Suppressor macrophage treated with lipopolysaccharide for 1 hour (primary cell): ENCODE measurements around the gene C1S.

Experiments used
- DNase-seq, 3 donors: peaks; one replicate each; pipeline ENCODE4 v3.0.0-alpha.2; 2020 to 2022

C1S gene

GRCh38 chr12:7079826-7080125 is 19.3 kb downstream of the C1S start:
- no peak for DNase-seq

- no peak for DNase-seq
Measured at GRCh38 chr12:7081037-7081436, 20.5 kb downstream of the C1S start.

DNA sequence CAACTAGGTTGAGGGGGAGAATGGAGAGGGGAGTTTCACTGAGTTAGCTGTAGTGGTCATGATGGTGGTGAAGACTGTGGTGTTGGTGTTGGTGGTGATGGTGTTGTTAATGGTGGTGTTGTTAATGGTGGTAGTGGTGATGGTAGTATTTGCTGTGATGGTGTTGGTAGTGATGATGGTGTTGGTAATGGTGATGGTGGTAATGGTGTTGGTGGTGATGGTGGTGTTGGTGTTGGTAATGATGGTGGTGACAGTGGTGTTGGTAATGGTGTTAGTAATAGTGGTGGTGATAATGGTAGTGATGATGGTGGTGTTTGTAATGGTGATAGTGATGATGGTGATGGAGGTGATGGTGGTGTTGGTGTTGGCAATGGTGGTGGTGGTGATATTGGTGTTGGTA is 22.6 kb downstream of the C1S start:
- DNase-seq: no peak

GRCh38 chr12:7089196-7089871 is 28.8 kb downstream of the C1S start:
- DNase-seq: no peak

DNA sequence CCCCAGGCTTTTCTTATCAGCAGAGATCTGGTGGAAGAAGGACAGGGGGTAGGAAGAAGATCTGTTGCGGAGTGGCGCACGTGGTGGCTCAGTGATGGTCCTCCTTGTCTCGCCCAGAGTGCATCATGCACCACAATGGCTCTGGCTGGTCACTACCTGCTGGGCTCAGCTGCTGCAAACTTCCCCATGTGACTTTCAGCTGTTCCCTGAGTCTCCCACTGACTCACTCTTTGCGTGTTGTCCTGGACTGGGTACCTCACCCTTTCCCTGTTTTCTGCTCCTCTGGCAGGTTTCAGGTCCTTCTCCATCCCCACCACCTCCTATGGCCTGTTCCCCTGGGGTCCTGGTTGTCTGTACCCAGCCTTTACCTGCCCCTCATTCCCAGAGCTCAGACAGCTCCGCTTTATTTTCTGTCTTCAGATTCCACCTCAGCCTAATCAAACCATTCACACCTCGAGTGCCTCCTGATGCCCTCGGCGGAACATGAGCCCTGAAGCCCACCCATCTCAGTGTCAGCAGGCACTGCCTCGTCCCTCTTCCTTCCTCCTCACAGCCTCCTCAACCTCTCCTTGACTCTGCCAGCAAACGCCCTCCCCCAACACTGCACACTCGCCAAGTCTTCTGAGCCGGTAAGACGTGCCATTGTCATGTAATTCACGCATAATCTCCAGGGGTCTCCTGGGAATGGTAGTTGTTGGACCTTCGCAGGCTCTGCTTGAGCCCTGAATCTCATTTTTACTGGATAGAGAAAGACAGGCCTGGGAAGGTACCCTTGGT is 29.9 kb downstream of the C1S start:
- DNase-seq: no peak

GRCh38 chr12:7091171-7091570 is 30.7 kb downstream of the C1S start:
- DNase-seq: no peak

- no peak for DNase-seq
Measured at GRCh38 chr12:7091660-7092228, 31.2 kb downstream of the C1S start.

DNA sequence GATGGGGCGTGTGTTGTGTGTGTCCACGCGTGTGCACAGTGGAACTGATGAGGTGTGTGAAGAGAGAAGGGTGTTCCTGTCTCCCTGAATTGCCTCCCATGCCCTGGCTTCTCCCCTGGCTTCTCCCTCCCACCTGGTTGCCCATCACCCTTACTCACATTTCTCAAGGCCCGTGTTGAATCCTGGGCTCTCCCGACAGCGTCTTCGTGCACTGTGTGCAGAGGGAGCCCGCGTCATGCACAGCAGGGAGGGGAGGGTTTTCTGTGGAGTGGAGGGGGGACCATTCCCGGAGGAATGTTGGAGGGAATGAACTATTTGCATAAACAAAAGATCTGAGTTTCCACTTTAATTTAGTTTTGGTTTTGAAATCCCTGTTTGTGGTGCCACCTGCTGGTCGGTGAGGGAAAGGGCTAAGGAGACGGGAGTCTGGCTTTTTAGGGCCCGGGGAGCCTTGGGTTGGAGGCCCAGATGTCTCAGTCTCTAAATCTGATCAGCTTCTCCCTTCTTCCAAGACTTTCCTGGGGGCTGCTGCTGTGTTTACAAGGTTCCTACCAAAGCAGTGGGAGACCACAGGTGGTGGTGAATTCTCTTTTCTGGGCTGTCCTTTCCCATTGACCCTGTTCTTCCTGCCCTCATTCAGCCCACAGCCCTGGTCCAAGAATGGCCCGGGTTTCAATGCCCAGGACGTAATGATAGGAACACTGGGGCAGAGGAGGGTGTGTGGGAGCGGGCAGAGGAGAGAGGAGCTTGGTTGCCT is 31.9 kb downstream of the C1S start, which contains the start of gene C1R:
C1R (minus strand) TSS at position 217 of the 757 bp plus-strand sequence; CDS start at position 160, 57 bp downstream.
- peak; percentile 69 to 80 (median 75) for DNase-seq

DNA sequence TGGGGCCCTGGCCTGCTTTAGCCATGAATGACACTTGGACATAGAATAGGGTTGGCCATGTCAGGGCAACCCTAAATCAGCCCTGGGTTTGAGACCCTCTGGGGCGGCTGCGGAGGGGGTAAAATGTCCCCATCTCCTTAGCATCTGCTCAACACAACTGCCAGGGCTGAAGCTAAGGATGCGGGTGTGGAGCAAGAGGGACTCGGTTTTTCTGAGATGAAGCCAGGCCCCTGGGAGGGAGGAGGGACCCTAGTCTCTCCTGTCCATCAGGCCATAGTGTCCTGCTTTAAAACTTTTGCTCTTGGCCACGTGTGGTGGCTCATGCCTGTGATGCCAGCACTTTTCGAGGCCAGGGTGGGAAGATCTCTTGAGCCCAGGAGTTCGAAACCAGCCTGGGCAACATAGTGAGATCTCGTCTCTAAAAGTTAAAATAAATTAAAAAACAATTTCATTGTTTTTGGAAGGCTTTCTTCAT is 32.5 kb downstream of the C1S start:
- DNase-seq: no peak

GRCh38 chr12:7093486-7093885 is 33.0 kb downstream of the C1S start:
- DNase-seq: no peak

- no peak for DNase-seq
Measured at GRCh38 chr12:7093892-7094291, 33.4 kb downstream of the C1S start.

DNA sequence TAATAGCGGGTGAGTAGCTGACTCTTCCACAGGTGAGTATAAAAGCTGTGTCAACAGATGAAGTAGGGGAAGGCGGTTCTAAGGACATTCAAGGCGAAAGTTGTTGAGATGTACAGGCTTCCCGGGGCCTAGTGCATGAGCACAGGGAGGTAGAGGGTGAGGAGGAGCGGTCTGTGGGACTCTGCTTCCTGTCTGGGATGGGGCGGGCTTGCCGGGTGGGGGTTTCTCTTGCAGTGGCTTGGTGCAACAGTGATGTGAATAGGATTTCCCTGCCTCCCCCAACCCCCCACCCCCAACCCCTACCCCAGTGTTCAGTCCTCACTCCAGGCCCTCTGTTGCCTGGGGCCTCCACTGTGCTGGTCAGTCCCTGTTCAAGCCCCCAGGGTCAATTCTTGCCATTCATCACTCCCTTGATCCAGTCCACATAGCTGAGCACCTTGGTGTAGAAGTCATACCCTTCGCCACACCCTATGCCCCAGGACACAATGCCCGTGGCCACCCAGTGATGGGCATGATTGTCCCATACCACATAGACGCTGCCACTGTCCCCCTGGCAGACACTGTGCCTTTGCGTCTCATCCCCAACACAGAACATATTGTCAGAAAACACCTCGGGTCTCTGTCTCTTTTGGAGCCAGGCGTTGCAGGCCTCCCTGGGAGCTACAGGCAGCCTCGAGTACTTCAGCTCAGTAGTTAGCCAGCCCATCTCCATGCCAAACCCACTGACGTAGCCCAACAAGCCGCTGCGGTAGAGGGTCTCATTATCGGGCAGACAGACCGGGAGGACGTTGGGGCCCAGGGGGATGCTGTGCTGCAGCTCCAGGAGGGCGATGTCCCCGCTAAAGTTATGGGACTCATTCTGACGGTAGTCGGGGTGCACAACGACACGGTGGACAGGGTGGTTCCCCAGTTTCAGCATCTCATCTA is 35.8 kb downstream of the C1S start:
- DNase-seq: no peak

GRCh38 chr12:7096979-7097378 is 36.5 kb downstream of the C1S start:
- DNase-seq: no peak

DNA sequence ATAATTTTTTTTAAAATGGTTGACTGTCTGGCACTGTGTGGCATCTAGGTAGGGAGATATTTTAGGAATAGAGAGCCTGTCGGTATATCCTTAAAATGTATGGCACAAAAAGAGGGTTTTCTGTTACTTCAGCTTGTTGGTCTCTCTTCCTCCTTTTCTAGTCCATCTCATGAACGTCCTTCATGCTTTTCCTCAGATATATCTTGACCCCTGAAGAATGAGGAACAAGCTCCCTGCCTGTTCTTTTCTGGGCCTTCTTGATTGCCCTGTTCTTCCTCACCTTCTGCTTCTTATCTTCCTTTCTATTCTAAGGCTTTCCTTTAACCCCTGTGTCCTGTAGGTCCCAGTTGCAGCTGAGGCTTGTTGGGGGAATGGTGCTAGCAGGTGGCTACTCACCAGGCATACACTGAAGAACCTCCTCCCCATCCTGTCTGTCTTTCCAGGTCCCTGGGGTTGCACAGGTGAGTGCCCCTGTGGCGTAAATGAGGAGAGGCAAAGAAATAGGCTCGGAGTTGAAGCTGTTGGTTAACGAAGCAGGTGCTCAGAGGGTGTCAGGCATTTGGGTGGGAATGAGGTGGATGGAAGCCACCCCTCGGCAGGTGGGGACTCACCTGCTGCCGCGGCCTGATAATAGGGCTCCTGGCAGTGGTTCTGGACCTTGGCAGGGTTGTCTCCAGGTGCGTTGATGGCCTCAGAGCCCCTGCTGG is 38.9 kb downstream of the C1S start:
- DNase-seq: peak; percentile 27 to 46 (median 42)

GRCh38 chr12:7100239-7100638 is 39.7 kb downstream of the C1S start:
- DNase-seq: no peak

DNA sequence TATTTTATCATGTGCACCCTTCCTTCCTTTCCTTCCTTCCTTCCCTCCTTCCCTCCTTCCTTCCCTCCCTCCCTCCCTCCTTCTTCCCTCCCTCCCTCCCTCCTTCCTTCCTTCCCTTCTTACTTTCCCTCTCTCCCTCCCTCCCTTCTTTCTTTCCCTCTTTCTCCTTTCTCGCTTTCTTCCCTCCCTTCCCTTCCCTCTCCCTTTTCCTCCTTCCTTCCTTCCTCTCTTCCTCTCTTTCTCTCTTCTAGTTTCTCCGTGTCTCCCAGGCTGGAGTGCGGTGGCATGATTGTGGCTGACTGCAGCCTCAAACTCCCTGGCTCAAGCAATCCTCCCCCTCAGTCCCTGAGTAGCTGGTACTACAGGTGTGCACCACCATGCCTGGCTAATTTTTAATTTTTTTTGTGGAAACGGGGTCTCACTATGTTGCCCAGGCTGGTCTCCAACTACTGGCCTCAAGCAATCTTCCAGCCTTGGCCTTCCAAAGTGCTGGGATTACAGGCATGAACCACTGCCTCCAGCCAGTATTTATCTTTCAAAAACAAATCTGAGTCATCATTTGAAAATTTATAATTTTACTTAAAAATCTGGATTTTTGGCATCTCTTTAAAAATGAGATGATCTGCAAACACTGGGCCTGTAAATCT is 40.7 kb downstream of the C1S start:
- no peak for DNase-seq

GRCh38 chr12:7101694-7102131 is 41.2 kb downstream of the C1S start:
- DNase-seq: no peak

DNA sequence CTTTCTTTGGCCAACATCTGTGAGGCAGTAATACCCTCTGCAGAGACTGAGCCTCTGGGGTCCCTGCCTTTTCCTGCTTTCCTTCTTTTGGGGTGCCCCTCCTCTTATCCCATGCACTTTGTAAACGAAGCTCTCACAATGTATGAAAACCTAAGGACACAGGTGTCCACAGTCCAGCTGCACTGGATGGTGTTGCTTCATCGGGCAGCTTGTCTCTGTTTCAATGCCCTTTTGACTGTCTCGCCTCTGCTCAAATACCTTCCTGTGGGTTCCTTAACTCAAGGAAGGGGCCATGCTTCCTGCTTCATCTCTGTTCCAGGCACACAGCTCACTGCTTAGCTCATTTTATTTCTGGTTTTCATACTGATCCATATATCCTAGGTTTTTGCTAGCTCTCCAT is 42.1 kb downstream of the C1S start:
- no peak for DNase-seq

GRCh38 chr12:7103837-7104584 is 43.5 kb downstream of the C1S start:
- DNase-seq: no peak

GRCh38 chr12:7106082-7106481 is 45.6 kb downstream of the C1S start:
- no peak for DNase-seq
